Posterior cingulate gyrus (tissue), 11 donors: ENCODE data around the gene PFDN6.

Experiments
- DNase-seq, 10 donors: peaks; one replicate each; pipeline versions ENCODE4 v3.0.0 to v3.0.0-alpha.2; 2020 to 2021; ENCODE audit warnings: mixed read lengths in 3 of 10
- intact Hi-C: fragments of 100-400 bp; cut with DNase I; formaldehyde crosslinking; loops from one replicate; pipeline ENCODE4 v1.15.1; 2023

The PFDN6 gene

DNA sequence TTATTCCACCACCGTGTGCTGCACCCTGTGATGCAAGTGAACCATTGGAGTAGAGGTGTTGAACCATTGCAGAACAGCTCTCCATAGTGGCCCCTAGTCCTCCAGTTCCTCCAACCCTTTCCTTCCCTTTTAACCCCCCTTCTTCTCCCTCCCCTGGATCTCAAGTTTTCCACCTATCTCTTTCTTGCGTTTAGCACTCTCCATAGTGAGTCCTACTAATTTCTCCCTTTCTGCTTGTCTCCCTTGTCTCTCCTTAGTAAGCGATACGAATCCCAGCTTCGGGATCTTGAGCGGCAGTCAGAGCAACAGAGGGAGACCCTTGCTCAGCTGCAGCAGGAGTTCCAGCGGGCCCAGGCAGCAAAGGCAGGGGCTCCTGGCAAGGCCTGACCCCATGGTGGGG is 1.1 kb downstream of the PFDN6 start:
- DNase-seq = no peak
- intact Hi-C loops = no loop called here

DNA sequence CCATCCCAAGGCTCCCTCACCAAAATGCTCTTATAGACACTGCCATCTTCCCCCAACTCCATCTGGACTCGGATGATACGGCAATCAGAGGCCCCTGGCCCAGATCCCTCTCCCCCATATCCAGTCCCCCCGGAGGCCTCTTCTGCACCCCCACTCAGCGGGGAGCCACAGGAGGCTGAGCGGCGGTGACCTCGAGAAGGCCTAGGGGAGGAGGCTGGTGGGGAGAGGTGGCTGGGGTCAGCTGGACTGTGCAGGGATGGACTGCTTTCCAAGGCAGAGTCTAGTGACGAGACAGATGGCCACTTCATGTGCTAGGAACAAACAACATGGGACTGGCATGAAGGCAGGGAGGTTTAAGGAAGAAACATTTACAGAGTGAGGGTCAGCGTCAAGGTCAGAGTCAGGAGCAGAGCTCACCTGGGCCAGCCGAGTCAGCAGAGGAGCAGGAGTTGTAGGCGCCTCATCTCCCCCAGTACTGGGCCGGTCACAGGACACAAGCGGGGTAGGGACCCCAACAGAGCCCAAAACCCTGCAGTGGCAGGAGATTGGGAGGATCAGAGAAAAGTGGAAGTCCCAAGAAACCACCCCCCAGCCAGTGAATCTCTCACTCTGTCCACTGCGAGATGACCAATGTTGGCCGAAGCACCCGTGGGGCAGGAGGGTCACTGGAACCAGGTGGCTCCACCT is 3.7 kb downstream of the PFDN6 start:
- intact Hi-C loops = no loop called here
- DNase-seq = peak in 1 of 10 donors; percentile 58

DNA sequence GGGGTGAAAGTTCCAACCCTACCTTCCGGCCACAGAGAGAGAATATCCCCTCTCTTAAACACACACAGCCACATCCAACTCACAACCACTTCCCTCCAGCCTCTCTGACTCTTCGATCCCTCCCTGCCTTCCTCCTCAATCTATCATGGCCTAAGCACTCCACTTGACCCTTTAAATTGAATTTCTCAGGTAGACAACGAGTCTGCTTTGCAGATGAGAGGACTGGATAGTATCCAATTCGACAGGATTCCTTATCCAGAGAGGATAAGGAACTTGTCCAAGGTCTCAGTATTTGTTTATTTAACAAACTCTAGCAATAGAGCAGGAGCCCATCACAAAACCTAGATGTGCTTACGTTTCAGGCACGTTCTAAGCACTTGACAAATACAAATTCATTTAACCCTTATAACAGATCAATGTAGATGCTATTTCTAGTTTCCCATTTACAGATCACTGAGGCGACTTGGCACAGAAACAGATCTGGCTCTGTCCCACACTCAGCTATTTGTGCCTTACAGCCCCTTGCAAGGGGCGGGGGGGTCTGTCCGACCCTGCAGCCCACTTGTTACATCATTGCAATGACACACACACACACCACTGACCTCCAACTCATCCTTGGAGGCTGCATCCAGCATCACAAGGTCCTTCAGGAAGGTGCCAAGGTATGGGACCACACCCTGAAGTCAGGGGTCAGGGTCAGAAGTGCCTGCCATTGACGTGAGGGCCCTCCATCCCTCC is 4.9 kb downstream of the PFDN6 start:
- DNase-seq = no peak
- intact Hi-C loops = no loop called here

DNA sequence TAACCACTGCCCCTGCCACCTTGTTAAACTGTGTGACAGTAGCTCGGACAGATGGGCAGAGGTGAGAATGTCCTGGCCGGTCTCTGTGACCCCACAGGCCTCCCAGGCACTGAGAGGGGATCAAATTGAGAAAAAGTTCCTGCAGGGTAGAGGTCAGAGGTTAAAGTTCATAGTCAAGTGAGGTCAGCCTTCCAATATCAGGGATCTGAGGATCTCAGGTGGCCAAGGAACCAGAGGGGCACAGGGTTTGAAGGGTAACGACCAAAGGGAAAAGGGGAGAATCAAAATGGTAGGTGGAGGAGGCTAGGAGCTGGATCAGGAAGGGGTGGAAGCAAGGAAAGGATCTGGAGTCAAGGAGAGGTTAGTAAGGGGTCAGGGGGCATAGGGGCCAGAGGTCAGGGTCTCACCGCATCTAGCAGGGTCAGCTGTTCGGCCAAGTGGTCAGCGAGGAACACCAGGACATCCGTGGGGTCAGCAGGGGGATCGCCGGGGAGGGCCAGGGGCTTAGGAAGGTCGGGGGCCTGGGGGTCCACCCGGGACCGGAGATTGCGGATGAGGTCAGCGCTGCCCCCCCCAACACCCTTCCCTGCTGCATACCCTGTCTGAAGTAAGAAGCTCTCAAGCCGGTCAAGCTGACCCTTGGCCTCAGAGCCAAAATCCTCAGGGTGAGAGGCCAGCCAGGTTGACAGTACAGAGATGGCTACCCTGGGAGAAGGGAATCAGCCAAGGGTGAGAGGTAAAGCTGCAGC is 6.4 kb downstream of the PFDN6 start:
- DNase-seq = peak in 1 of 10 donors; percentile 72
- intact Hi-C loops = no loop called here

DNA sequence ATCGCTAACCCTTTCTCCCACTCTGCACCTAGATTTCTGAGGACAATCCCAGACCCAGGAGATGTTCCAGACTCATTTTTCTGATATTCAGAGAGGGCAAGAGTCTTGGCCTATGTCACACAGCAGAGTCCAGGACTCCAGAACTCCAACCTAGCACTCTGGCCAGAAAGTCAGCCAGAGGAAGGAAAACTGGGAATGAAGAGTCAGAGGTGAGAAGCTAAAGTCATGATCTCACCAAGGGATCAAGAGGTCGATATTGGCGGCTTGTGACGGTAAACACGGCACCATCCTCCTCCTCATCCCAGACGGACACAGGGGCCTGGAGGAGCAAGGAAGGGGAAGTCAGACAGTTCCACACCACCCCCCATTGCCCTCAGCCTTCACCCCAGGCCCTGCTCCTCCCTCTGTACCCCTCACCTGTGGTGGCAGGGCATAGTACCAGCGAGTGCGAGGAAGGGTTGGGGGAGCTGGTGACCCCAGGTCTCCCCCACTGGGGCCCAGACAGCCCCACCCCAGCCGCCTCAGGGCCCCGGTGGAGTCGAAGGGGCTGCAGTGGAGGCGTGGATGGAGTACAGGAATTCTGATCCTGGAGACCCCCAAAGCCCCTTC is 7.5 kb downstream of the PFDN6 start:
- intact Hi-C loops = no loop called here
- DNase-seq = no peak

DNA sequence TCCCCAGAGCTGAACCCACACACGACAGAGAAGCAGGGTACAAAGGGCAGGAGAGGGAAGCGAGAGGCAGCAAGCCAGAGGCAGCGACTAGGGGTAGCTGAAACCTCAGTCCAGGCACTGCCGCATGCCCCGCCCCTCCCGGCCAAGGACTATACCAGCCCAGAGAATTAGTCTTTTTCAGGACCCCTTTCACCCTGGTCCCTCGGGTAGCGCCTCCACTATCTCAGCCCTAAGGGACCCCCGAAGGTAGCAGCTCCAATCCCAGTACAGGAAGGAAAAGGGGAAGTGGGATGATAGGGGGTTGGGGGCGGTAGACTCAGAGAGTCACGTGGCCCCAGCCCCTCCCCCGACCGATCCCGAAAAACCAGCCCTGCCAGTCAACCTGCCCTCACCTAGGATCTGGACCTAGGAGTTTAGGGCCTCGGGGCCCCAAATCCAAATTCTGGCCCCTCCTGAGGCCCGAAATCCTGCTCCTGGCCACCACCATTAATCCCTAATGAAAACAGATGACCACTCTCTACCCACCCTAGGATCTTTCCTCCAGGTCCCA is 8.1 kb downstream of the PFDN6 start:
- intact Hi-C loops = no loop called here
- peak in 1 of 10 donors; percentile 83 for DNase-seq

DNA sequence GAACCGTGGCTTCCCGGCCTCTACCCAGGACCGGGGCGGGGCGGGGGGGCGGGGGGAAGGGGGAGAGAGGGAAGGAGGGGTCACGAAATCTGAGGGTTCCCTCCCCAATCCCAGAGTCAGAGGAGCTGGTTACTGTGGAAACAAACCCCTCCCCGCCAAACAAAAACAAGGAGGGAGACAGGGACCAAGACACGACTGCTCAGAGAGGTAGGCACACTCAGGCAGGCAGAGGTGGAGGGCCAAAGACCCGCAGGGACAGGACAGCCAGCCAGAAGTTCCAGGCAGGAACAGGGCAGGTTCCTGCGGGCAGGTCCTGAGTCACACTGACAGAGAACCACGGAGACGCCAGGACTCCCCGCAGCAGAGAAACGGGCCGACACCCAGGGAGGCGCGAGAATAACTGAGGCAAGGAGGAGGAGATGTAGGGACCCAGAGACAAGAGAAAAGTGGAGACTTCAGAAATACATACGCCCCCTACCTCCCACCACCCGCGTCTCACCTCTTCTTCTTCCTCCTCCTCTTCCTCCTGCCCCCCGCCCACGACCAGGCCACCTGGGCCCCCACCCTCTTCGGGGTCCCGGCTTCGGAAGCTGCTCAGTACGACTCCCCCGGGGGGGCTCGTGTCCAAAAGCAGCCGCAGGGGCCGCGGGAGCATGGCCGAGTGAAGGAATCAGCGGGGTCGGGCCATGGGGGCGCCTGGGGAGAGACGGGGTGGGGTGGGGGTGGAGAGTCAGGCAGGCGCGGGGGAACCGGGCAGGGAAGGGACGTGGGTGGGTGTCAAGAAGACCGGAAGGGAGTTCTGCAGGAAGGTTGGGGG is 8.8 kb downstream of the PFDN6 start:
- DNase-seq = peak in 4 of 10 donors; percentile 37 to 86 (median 64)
- intact Hi-C loops = loop anchor here (2.0 kb wide), 1 partner anchor 17 kb away; the partner anchor contains the start of gene TAPBP

DNA sequence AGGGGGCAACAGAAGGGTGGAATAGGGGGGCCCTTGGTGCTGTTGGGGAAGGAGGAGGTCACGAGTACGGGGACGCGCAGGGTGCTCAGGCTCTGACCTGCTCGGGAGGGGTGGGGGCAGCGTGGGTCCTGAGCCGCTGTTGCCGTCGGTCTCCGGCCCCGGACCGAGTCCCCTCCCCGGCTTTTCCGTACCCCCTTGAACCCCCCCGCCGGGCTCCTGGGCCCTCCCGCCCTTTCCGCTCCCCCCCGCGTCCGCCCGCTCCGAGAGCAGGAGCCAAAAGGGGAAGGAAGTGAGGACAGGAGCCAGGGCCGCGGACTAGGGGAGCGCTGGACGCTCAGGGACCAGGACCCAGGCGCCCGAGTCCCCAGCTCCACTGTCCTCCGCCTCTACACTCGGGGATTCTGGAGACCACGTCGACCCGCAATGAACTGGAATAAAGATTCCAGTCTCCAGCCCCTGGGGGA is 9.4 kb downstream of the PFDN6 start, which contains the start of gene RGL2:
TSS of gene RGL2 (minus strand) at position 170 of the 464 bp plus-strand sequence. CDS start 332 bp downstream, outside the sequence.
- DNase-seq = peak; percentile 63 to 97 (median 76)
- intact Hi-C loops = loop anchor here (2.0 kb wide), 1 partner anchor 16 kb away; the partner anchor contains the start of gene TAPBP

DNA sequence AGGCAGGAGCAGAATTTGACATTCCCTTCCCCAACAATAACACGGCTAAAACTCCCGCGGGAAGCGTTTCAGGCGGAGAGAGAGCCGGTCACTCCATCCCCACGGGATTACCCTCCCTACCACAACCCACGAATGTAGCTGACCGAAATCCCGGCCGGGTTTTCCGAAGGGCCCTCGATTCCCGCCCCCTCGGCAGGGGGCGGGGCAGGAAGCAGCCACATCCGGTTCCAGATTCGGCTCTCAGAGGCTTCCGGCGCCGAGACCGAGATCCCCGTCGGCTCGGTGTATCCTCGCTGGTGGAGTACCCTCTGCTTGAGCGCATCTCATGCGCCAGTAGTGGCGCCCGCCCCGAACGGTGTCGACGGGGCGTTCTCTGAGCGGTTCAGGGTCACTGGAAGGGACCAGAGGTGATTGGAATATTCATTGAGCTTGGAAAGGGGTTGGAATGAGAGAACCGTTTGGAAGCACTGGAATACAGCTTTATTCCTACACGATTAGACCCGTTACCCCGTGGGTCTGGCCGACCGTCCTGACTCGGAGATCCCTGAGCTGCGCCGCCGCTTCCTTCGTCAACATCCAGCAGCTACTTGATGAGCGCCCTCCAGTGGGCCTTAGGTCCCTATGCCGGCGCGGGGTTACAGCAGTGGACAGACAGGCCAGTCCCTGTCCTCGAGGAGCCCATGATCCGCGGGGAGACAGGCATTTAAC is 10.0 kb downstream of the PFDN6 start:
- peak; percentile 87 to 98 (median 91) for DNase-seq
- intact Hi-C loops = loop anchor here (2.0 kb wide), 1 partner anchor 15 kb away; the partner anchor contains the start of gene TAPBP

DNA sequence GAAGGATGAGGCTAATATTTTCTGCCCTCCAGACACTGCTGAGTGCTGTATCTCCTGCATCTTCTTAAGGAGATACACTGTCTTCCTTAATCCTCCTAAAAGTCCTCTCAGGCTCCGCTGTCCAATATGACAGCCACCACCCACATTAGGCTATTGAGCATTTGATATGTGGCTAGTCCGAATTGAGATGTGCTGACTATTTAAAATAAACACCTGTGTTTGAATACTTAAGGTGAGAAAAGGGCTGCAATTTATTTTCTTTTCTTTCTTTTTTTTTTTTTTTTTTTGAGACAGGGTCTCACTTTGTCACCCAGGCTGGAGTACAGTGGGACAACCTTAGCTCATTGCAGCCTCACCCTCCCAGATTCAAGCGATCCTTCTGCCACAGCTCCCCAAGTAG is 12.5 kb downstream of the PFDN6 start:
- DNase-seq = no peak
- intact Hi-C loops = no loop called here

DNA sequence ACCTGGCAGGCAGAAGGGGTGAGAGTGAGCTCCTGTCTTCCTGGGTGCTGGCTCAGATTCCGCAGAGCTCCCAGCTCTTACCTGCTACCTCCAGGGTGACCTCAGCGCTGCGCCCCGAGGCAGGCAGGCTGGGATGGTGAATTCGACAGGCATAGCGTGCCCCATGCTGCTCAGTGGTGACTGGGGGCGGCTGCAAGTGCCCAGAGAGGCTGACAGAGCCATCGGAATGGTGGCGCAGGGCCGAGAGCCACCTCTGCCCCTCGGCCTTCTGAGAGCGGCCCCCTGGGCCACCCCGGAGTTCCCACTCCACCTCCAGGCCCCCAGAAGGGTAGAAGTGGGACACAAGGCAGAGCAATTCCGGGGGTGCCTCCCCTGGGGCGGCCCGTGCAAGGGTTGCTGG is 14.8 kb downstream of the PFDN6 start:
- intact Hi-C loops = no loop called here
- peak in 1 of 10 donors; percentile 59 for DNase-seq

DNA sequence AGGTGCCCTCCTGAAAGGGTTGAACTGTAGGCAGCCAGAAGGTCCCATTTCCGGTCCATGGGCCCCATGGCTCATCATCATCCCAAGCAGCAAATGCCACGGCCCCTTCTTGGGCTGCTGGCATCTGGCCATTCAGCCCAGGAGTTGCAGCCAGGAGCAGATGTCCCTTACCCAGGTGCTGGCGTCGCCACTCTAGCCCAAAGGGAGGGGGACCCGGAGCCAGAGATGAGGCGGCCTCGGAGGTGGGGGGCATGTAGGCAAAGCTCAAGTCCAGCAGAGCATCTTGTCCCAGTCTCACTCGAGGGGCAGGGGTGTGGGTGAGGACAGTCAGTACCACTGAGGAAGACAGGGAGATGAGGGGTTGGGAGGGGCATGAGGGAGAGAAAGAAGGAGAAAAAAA is 15.7 kb downstream of the PFDN6 start:
- DNase-seq = peak in 1 of 10 donors; percentile 84
- intact Hi-C loops = no loop called here

DNA sequence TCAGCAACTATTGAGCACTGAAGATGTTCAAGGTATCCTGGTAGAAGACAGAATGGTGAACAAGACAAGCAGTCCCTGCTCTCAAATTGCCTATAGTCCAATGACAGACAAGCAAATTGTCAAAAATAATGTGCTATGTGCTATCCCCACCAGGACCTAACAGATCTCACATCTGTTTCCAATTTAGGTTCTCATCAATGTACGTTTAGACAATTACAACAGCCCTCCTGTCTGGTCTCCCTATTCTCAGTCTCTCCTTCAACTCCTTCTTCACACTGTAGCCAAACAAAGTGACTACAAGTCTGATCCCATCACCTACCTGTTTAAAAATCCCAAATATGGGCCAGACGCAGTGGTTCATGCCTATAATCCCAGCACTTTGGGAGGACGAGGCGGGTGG is 17.0 kb downstream of the PFDN6 start:
- no peak for DNase-seq
- intact Hi-C loops = no loop called here

DNA sequence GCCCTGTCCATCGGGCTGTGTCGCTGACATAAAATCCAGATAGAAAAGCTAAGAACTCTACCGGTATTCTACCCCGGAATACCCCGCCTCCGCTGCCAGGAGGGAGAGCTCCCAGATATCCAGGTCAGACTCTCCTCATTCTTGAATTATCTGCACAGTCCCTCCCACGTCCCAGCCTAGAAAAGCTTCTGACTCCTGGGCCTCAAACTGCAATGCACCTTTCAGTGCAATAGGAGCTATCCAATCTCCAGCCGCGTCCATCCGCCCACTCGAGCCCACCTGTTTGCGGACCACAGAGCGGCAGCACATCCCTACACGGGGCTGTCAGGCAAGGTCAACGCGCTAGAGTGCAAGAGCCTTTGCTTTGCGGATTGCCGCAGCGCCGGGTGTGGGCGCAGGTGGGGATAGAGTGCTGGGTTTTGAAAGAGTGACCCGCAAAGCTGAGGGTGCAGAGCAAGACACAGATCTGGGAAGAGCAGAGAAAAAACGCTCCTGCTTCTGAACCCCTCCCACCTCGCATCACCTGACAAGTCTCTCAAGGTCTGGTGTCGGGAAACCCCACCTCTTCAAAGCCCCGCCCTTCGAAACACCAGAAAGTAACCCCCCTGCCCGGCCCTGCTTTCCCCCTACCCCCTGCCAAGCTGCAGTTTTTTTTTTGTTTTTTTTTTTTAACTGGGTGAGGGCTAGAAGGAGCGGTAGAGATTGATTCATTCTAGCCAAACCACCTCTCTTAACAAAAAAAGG is 23.1 kb downstream of the PFDN6 start:
- peak in 8 of 10 donors; percentile 50 to 91 (median 69) for DNase-seq
- intact Hi-C loops = loop anchor here (10.0 kb wide), 1 partner anchor 102 kb away; the partner anchor contains the start of genes CUTA and PHF1

DNA sequence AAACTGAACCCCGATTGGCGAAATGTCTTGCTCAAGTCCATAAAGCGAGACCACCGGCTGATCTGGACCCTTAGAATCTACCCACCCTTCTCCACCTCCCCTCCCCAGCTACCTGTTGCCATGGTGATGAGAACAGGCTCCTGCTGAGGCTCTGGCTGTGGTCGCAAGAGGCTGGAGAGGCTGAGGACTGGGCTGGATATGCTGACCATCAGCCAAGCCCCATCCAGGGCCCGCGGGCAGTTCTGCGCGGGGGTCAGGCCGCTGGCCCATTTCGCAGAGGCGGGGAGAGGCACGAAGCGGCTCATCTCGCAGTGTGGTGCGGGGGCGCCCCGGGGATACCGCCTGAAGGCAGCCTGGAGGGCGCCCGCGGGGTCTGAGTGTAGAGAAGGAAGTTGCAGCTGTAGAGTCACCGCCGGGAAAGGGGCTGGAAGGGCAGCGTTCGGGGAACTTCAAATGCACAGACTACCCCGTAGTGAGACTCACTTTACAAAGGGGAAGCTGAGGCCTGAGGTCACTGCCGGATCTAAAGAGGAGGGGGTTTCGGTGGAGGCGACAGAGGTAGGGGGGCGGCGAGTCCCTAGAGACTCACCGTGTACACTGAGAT is 23.8 kb downstream of the PFDN6 start:
- peak in 9 of 10 donors; percentile 22 to 90 (median 47) for DNase-seq
- intact Hi-C loops = loop anchor here (10.0 kb wide), 1 partner anchor 102 kb away; the partner anchor contains the start of genes CUTA and PHF1

DNA sequence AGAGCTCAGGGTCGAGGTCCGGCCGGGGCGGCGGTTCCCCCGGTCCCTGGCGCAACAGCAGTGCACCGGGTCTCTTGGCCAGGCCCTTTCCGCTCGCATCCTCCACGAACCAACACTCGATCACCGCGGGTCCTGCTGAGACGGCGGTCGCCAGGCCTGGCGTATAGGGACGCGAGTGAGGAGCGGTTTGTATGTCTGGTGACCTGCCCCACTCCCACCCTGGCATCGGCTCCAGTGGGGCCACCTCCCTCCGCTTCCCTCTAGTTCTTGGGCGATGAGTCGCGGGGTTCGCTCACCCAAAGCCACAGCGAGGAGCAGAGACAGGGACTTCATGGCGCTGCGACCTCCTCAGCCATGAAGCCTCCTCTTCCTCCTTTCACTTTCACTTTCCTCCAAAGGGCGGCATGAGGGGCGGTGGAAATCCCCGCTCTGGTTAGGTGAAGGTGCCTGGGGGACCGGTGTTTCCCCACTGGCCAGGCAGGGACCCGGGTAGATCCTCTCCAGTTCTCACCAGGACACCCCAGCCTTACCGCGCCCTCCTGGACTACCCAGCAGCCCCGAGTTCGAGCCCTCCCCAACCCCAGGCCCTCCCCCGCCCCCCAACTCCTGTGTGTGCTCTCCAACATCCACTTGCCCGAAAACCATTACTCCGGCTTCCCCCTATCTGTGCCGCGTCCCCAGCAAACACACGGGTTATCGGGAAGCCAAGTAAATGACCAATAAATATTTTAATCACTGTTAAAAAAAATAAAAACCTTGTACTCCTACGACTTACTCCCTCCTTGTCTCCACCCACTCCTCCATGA is 24.5 kb downstream of the PFDN6 start, which contains the start of gene TAPBP:
TSS of gene TAPBP (minus strand) at position 370 of the 806 bp plus-strand sequence. CDS start at position 333, 37 bp downstream.
- peak in 9 of 10 donors; percentile 42 to 91 (median 53) for DNase-seq
- intact Hi-C loops = loop anchor here (2.0 to 10.0 kb wide), 2 partner anchors 15 to 101 kb away; partner anchors contain the start of genes CUTA, PHF1 and RGL2
